OCI-LY7 (cell line): Measurements from ENCODE around the gene MAP4K2. TPM values are rescaled to one million over a fixed set of nuclear protein-coding genes. Genes with fewer than 3 reads are reported as not detected.
A peak's percentile ranks its signal among the peaks of the same experiment; 100 is the strongest.
"Not testable (repeated sequence)": the region's sequence is repeated elsewhere in the genome, so short reads cannot be mapped to it uniquely, and the experiment has no call there.

Source experiments
- BruUV-seq: library from RNA; stranded (reverse); fragments of 400-500 nt; replicated peaks from 2 replicates; lab custom pipeline; 2021; lab: Mats Ljungman, UMichigan
- CTCF ChIA-PET: fragments of 300-600 bp; sonication (Branson Sonifier 250); formaldehyde crosslinking; loops from one replicate; lab custom pipeline; 2022; ENCODE audit warnings: antibody characterized with exemption; ENCODE audit not compliant: unreplicated experiment; lab: Charles Lee
- POLR2A ChIA-PET: fragments of 300-600 bp; sonication (Branson Sonifier 250); formaldehyde crosslinking; loops from one replicate; lab custom pipeline; 2022; ENCODE audit warnings: antibody characterized with exemption; lab: Charles Lee
- DNase-seq: peaks from one replicate; pipeline ENCODE4 v3.0.0-alpha.2; 2015; ENCODE audit warnings: low spot score
- H2AFZ ChIP-seq: fragments of 200-600 bp; sonication (generic), shearing (Covaris generic); 2 replicates; pipeline ENCODE4 v1.6.1; 2014; ENCODE audit warnings: mild to moderate bottlenecking, antibody characterized with exemption, low read length, moderate library complexity
- H3K27ac ChIP-seq: fragments of 200-600 bp; sonication (generic); 2 replicates; pipeline ENCODE4 v1.5.1; 2014; ENCODE audit warnings: mixed run types, low read depth, mild to moderate bottlenecking, moderate library complexity, low read length, inconsistent platforms; ENCODE audit not compliant: poor library complexity, severe bottlenecking
- H3K36me3 ChIP-seq: fragments of 200-600 bp; sonication (generic); 2 replicates; pipeline ENCODE4 v1.6.1; 2014; ENCODE audit warnings: mild to moderate bottlenecking, antibody characterized with exemption, low read length, moderate library complexity, mixed read lengths; ENCODE audit not compliant: insufficient read depth
- H3K4me1 ChIP-seq: fragments of 200-600 bp; sonication (generic); 2 replicates; pipeline ENCODE4 v1.5.1; 2014; ENCODE audit warnings: mild to moderate bottlenecking, low read length; ENCODE audit not compliant: insufficient read depth, poor library complexity, severe bottlenecking
- H3K4me2 ChIP-seq: fragments of 200-600 bp; sonication (generic); 2 replicates; pipeline ENCODE4 v1.6.1; 2014; ENCODE audit warnings: mild to moderate bottlenecking, low read length
- H3K4me3 ChIP-seq: fragments of 200-600 bp; sonication (generic); 2 replicates; pipeline ENCODE4 v1.5.1; 2014; ENCODE audit warnings: mild to moderate bottlenecking, low read depth, low read length; ENCODE audit not compliant: poor library complexity, severe bottlenecking
- H3K79me2 ChIP-seq: fragments of 200-600 bp; sonication (generic); 2 replicates; pipeline ENCODE4 v1.6.1; 2016; ENCODE audit warnings: low read depth, mild to moderate bottlenecking, low read length, moderate library complexity, mixed read lengths; ENCODE audit not compliant: insufficient read depth
- H3K9me2 ChIP-seq: fragments of 200-600 bp; sonication (generic); 2 replicates; pipeline ENCODE4 v1.6.1; 2016; ENCODE audit warnings: mild to moderate bottlenecking, low read length, mixed read lengths; ENCODE audit not compliant: insufficient read depth
- H3K9me3 ChIP-seq: fragments of 200-600 bp; sonication (generic); 2 replicates; pipeline ENCODE4 v1.6.1; 2014; ENCODE audit warnings: mild to moderate bottlenecking, mixed run types, low read length, mixed read lengths
- H4K20me1 ChIP-seq: fragments of 200-600 bp; sonication (generic); 2 replicates; pipeline ENCODE4 v1.6.1; 2014; ENCODE audit warnings: mild to moderate bottlenecking, antibody characterized with exemption, low read length, moderate library complexity, mixed read lengths; ENCODE audit not compliant: insufficient read depth
- EZH2phosphoT487 ChIP-seq: fragments of 200-600 bp; sonication (generic); IDR thresholded peaks from 2 replicates; pipeline ENCODE4 v1.6.1; 2018; ENCODE audit warnings: low read depth, borderline replicate concordance, mild to moderate bottlenecking, mixed run types, antibody characterized with exemption, low read length, moderate library complexity, mixed read lengths
- intact Hi-C: fragments of 100-400 bp; cut with micrococcal nuclease; formaldehyde crosslinking; loops from one replicate; pipeline ENCODE4 v1.10.0; 2022; ENCODE audit not compliant: unreplicated experiment
- total RNA-seq, 2 experiments: library from RNA; depleted of rRNA in 1 of 2; stranded (reverse); fragments of >200 nt in 1 of 2; shearing (Covaris generic) in 1 of 2; gene quantifications; 2 replicates each; pipeline ENCODE4 v1.2.3, GENCODE V29; 2014 to 2022
- TF ChIP-seq, protein P1 (sequence below): fragments of 200-600 bp; sonication (generic); conservative IDR thresholded peaks from 2 replicates; pipeline ENCODE4 v1.5.1; 2014; ENCODE audit warnings: mild to moderate bottlenecking, antibody characterized with exemption, low read length, moderate library complexity, mixed read lengths

MAP4K2 gene
- total RNA-seq, 2 experiments from 2014 or later = 110 to 115 TPM

- no peak for DNase-seq
- intact Hi-C loops = no loop called here
- Histone ChIP-seq H4K20me1 (no peaks in the 10 kb centered on the region), H3K4me3 (no peak overlapping the region), H3K4me2 (no peak overlapping the region), H2AFZ (no peak overlapping the region), H3K79me2 (no peaks in the 10 kb centered on the region), H3K9me3 (no peaks in the 10 kb centered on the region), H3K27ac (no peak overlapping the region), H3K36me3 (no peaks in the 10 kb centered on the region), H3K4me1 (peaks cover 4% of the 10 kb centered on the region), H3K9me2 (no peaks in the 10 kb centered on the region)
- CTCF ChIA-PET = no interaction called here
- no TSS peak for BruUV-seq
- POLR2A ChIA-PET = no interaction called here
- TF ChIP-seq, protein P1, sequence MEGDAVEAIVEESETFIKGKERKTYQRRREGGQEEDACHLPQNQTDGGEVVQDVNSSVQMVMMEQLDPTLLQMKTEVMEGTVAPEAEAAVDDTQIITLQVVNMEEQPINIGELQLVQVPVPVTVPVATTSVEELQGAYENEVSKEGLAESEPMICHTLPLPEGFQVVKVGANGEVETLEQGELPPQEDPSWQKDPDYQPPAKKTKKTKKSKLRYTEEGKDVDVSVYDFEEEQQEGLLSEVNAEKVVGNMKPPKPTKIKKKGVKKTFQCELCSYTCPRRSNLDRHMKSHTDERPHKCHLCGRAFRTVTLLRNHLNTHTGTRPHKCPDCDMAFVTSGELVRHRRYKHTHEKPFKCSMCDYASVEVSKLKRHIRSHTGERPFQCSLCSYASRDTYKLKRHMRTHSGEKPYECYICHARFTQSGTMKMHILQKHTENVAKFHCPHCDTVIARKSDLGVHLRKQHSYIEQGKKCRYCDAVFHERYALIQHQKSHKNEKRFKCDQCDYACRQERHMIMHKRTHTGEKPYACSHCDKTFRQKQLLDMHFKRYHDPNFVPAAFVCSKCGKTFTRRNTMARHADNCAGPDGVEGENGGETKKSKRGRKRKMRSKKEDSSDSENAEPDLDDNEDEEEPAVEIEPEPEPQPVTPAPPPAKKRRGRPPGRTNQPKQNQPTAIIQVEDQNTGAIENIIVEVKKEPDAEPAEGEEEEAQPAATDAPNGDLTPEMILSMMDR = no peak
- no peak for TF ChIP-seq EZH2phosphoT487
These were observed 23.0 kb upstream of the MAP4K2 start for GRCh38 chr11:64826062-64826461.

DNA sequence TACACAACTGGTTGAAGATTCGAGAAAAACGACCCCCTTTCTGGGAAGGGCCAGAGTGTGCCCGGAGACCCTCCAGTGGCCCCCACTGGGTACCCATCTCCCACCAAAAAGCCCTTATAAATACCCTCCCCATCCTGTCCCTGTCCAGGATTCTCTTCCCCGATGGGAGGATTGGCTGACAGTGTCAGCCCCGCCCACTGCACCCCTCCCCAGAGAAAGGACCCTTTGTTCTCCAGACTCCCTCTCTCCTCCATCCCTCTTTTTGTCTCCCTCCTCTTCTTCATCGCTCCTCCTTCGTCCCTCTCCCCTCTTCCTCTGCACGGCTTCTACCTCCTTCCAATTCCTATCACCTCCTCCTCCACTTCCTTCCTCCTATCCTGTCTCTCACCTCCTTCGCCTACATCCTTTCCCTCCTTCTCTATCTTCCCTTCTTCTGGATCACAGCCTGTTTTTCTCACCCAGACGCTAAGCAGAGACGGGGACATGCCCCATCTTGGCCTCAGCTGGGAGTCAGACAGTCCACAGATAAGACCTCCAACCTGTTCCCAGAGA, 20.6 kb upstream of the MAP4K2 start:
- Histone ChIP-seq H3K4me3 (no peak overlapping the region), H2AFZ (no peak overlapping the region), H3K9me3 (no peaks in the 10 kb centered on the region), H4K20me1 (no peaks in the 10 kb centered on the region), H3K9me2 (no peaks in the 10 kb centered on the region), H3K79me2 (no peaks in the 10 kb centered on the region), H3K4me1 (no peaks in the 10 kb centered on the region), H3K36me3 (no peaks in the 10 kb centered on the region), H3K27ac (no peak overlapping the region), H3K4me2 (no peak overlapping the region)
- POLR2A ChIA-PET = no interaction called here
- CTCF ChIA-PET = interaction anchor here (0.6 kb wide), 1 partner anchor 41 kb away, joined by 3 read pairs; no protein-coding TSS in a partner anchor
- no peak for DNase-seq
- BruUV-seq = no TSS peak
- intact Hi-C loops = no loop called here
- no peak for TF ChIP-seq EZH2phosphoT487
- TF ChIP-seq, protein P1 = no peak

GRCh38 chr11:64817476-64817875, 14.5 kb upstream of the MAP4K2 start:
- CTCF ChIA-PET = no interaction called here
- BruUV-seq = no TSS peak
- Histone ChIP-seq H3K9me3 (no peaks in the 10 kb centered on the region), H3K9me2 (no peaks in the 10 kb centered on the region), H3K27ac (no peak overlapping the region), H3K4me2 (no peak overlapping the region), H3K36me3 (no peaks in the 10 kb centered on the region), H2AFZ (no peak overlapping the region), H4K20me1 (no peaks in the 10 kb centered on the region), H3K79me2 (no peaks in the 10 kb centered on the region), H3K4me3 (no peak overlapping the region), H3K4me1 (peaks cover 26% of the 10 kb centered on the region)
- TF ChIP-seq, protein P1 = no peak
- no peak for TF ChIP-seq EZH2phosphoT487
- intact Hi-C loops = no loop called here
- no peak for DNase-seq
- POLR2A ChIA-PET = interaction anchor here (0.8 kb wide), 1 partner anchor 31 kb away, joined by 4 read pairs; no protein-coding TSS in a partner anchor

DNA sequence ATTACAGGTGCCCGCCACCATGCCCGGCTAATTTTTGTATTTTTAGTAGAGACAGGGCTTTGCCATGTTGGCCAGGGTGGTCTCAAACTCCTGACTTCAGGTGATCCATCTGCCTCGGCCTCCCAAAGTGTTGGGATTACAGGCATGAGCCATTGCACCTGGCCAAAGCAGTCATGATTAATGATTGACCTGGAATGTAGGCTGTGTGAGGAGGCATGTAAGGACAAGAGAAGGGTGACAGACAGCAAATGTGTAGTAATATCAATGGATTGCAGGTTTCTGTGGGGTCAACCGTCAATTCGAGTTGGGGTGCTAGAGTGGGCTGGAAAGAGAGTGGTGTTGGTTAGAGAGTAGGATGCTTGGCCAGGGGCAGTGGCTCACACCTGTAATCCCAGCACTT, 12.4 kb upstream of the MAP4K2 start:
- H3K36me3 ChIP-seq, H4K20me1 ChIP-seq, H3K4me3 ChIP-seq, H3K9me3 ChIP-seq, H3K9me2 ChIP-seq, BruUV-seq, DNase-seq, CTCF ChIA-PET, H3K79me2 ChIP-seq, intact Hi-C loops: not testable (repeated sequence)
- peaks cover 32% of the 10 kb centered on the region for H3K4me1 ChIP-seq
- H3K4me2 ChIP-seq = peak overlapping the region; percentile 29; the same call in 1 of the 2 replicates
- POLR2A ChIA-PET = interaction anchor here (0.7 to 0.9 kb wide), 3 partner anchors 7 to 388 kb away, joined by 3 to 5 read pairs (median 5); no protein-coding TSS in a partner anchor
- peak overlapping the region; percentile 30; the same call in 1 of the 2 replicates for H2AFZ ChIP-seq
- peak overlapping the region; percentile 66 for H3K27ac ChIP-seq
